HPDE6-E6E7 (cell line): Measurements from ENCODE around the gene GTF2E1.
"Not testable (repeated sequence)": the region's sequence is repeated elsewhere in the genome, so short reads cannot be mapped to it uniquely, and the experiment has no call there.

Source experiments
- DNase-seq: peaks from one replicate; pipeline ENCODE4 v3.0.0; 2011; ENCODE audit warnings: missing footprints; ENCODE audit errors: extremely low spot score

GTF2E1 gene

GRCh38 chr3:120753810-120754209, 11.3 kb downstream of the GTF2E1 start:
- no peak for DNase-seq

DNA sequence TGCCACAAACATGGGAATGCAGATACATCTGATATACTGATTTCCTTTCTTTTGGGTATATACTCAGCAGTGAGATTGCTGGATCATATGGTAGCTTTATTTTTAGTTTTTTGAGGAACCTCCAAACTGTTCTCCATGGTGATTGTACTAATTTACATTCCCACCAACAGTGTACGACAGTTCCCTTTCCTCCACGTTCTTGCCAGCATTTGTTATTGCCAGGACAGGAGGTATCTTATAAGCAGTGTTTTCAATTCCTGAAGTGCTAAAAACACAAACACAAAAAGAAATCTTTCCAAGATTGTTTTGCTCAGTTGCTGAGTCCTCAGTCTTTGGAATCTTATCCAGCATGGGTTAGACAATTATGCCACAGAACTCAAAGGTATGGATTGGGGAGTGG, 13.5 kb downstream of the GTF2E1 start:
- no peak for DNase-seq

DNA sequence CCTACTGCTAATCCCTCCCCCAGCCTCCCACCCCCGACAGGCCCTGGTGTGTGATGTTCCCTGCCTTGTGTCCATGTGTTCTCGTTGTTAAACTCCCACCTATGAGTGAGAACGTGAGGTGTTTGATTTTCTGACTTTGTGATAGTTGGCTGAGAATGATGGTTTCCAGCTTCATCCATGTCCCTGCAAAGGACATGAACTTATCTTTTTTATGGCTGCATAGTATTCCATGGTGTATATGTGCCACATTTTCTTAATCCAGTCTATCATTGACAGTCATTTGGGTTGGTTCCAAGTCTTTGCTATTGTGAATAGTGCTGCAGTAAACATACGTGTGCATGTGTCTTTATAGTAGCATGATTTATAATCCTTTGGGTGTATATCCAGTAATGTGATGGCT, 16.0 kb downstream of the GTF2E1 start:
- DNase-seq = not testable (repeated sequence)

DNA sequence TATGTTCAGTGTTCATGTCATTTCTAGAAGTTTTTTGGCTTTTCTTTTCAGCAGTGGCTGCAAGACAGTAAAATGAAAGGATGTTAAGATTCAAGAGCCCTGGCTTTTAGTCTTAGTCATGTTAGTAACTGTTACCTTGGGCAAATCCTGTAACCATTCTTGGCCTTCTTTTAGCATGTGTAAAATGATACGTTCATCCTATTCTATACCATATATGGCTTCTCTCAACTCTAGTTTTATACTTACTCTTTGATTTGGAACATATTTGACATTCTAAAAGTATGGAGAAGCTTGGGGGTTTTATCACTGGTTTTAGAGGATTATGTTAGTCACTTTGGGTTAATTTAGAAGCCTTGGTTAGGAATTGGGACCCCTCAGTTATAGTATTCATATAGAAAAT, 20.1 kb downstream of the GTF2E1 start:
- DNase-seq = no peak

DNA sequence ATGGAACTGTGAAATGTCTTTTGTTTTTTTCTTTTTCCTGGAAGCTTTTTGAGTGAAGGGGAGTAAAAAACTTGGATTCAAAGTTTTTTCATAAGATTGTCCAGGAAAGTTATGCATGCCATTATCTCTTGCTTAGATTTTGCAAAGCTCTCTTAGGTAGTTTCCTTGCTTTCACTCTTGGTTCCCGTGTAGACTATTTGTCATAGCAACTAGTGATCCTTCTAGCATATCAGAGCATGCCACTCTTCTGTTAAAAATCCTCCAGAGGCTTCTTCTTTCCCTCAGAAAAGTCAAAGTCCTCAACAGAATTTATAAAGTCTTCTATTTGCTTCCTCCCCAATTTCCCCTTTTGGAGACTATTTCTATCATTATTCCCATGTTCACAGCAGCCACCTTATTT, 21.1 kb downstream of the GTF2E1 start:
- no peak for DNase-seq

DNA sequence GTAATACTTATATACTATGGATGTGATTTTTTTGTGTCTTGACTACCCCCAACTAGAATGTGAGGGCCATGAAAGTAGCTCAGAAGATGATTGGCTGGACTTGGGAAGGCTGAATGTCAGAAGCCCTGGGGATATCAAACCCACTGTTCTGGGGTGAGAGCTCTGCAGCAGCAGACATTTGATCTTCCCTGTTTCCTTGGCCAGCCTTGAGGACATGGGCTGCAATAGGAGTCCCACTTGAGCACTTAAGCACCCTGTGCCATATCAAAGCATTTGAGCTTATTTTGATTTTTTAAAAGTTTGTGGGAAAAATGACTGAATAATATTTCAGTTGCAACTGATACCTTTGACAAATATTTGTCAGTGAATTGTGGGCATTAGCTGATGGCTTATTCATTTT, 21.7 kb downstream of the GTF2E1 start:
- no peak for DNase-seq

DNA sequence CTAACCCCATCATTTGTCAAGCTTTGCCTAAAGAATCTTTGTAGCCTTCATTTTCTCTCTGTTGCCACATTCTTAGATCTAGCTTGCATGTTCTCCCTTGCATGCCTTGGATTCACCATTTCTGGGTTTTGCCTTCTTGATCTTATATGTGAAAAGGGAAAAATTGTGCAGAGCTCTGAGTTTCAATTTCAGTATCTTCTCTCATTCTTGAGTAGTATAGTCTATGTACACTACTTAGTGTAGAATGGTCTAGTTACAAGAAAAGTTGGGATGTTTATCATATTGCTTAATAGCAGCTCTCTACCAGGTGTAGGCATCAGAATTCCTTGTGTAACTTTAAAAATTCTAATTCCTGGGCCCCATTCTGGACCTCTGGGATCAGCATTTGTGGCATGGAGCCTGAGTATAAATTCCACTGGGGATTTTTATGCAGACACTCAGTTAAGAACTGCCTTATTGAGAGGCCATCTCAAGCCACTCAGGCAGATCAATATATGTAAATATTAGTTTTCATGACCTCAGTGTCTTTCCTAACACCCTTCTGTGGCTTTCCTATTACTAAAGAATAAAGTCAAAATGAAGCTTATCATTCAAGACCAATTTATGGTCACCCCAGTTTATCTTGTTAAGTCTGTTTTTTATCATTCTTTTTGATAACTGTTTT, 23.4 kb downstream of the GTF2E1 start:
- no peak for DNase-seq

GRCh38 chr3:120766576-120766975, 24.0 kb downstream of the GTF2E1 start:
- DNase-seq = no peak

DNA sequence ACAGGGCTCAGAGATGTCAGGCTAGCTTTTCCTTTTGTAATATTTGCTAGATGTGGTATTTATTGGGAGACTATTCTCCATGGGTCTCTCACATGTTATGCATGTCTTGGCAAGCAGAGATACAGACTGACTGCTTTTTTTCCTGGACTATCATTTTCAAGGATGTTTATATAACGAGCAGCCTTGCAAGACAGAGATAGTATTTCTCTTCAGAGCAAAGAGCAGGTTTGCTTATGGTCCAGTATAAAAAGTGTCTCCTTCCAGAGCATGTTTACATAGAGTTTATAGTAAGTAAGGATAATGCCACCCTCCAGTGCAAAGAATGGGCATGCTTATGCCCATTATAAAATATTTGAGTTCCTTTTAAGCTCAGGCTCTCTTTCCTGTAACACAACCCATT, 24.6 kb downstream of the GTF2E1 start:
- peak; percentile 10 for DNase-seq

- no peak for DNase-seq
Measured at GRCh38 chr3:120769436-120769835, 26.9 kb downstream of the GTF2E1 start.

DNA sequence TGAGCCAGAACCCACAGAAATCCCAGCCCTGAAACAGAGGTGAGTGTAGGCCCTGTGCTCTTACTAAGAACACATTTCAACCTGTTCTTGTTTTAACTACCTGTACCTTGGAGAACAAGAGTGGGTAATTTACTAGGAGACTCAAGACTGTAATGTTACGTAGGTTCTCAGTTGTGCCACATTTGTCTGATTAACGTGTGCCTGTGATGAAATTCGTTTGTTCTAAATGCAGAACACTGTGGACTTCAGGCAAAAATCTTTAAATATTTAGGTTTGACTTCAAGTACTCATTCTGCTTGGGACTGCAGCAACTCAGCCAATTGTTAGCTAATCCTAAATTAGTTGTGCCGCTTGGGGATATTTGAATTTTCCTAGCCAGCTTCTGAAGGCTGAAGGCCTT, 28.3 kb downstream of the GTF2E1 start:
- DNase-seq = no peak

- DNase-seq = no peak
Measured at GRCh38 chr3:120772081-120772480, 29.5 kb downstream of the GTF2E1 start.

DNA sequence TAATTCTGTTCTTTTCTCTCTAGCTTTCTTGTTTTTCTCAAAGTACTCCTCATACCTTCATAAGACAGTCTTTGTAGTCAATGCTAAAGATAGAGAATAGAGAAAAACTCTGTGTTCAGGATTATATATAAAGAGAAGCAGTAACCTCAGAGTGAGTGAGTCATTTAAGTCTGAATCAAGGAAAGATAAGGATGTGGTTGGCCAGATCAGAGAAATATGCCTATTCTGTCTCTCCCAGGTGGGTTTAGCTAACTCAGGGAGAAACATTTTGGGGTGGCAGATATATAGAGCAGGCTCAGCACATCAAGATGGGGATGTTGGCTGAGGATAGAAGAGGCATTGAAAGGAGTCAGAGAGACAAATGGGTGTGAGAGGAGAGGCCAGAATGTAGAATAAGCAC, 31.4 kb downstream of the GTF2E1 start:
- DNase-seq = no peak

- DNase-seq = no peak
Measured at GRCh38 chr3:120775411-120775810, 32.9 kb downstream of the GTF2E1 start.

- no peak for DNase-seq
Measured at GRCh38 chr3:120778776-120779175, 36.2 kb downstream of the GTF2E1 start.

DNA sequence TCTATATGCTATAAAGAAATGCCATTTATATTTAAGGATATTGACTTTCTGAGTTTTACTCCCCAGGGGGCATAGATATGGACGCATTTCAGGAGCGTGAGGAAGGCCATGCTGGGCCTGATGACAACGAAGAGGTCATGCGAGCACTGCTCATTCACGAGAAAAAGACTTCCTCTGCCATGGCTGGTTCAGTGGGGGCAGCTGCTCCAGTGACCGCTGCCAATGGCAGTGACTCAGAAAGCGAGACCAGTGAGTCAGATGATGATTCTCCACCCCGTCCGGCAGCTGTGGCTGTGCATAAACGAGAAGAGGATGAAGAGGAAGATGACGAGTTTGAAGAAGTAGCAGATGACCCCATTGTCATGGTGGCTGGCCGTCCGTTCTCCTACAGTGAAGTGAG, 38.4 kb downstream of the GTF2E1 start:
- DNase-seq = peak; percentile 71

DNA sequence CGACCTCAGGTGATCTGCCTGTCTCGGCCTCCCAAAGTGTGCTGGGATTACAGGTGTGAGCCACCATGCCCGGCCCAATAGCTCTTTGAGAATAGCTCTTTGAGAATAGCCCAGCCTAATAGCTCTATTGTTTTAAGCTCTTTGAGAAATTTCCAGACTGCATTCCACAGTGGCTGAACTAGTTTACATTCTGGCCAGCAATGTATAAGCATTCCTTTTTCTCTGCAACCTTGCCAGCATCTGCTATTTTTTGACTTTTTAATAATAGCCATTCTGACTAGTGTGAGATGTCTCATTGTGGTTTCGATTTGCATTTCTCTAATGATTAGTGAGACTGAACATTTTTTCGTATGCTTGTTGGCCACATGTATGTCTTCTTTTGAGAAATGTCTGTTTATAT, 43.3 kb downstream of the GTF2E1 start:
- not testable (repeated sequence) for DNase-seq

DNA sequence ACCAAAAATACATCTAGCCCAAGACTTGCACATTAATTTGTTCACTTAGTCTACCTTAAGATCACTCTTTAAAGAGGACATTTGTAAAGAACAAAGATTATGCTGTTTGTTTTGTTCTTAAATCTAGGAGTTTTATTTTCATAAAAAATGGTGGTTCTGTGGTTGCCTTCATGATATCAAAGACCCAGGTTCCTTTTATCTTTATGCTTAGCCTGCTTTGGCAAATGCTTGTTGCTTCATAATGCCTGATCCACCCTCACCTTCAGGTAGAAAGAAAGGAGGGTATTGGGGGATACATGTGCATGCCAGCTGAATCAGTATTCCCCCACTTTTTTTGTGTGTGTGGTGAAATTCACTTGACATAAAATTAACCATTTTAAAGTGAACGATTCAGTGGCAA, 48.5 kb downstream of the GTF2E1 start:
- no peak for DNase-seq

DNA sequence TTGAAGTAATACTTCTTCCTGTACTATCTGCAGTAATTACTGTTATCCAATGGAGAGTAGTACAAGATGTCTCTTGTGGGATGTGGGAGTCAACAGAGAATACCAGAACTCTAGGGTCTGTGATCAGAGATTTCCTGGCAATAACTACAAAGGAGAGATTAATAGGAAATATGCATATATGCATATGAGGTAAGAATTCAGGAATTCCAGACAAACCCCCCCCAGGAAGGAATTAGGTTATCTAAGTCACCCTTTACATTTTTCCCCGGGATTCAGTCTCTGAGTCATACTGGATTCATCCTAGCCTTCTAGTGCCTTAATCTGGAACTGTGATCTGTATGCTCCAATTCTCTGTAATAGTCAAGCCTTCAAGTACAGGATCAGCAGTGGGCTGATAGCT, 49.4 kb downstream of the GTF2E1 start:
- DNase-seq = peak; percentile 7

DNA sequence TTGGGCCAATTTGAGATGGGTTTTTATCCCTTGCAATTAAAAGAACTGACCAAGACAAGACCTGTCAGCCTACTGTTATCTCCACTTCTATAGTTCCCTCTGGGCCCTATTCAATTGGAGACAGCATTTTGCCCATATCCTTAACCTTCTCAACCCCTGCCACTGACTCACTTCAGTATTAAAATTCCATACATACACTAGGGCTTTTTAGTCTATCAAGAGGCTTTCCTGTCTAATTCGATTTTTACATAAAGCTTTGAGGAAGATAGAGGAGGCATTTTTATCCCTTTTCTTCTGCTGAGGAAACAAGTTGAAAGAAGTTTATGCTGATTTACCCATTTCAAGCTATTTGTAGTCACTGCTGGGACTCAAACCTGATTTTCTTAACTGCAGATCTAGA, 51.1 kb downstream of the GTF2E1 start:
- no peak for DNase-seq

GRCh38 chr3:120795017-120795648, 52.6 kb downstream of the GTF2E1 start:
- DNase-seq = peak; percentile 47

- DNase-seq = no peak
Measured at GRCh38 chr3:120795959-120796358, 53.4 kb downstream of the GTF2E1 start.

DNA sequence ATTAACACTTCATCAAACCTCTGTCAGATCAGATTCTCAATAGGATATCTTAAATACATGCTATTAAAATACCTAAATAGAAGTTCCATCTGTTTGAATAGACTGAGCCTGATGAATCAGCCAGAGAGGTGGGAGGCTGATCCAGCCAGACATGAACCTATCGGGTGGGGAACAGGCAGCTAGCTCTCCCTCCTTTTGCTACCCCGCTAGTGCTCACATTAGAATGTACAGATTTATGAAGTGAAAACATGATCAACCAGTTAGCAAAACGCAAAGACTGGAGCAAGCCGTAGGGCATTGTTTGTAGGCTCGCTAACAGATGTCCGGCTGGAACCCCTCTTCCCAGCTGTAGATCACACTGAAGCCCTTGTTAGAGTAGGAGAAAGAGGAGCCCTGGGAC, 54.4 kb downstream of the GTF2E1 start:
- DNase-seq = no peak

DNA sequence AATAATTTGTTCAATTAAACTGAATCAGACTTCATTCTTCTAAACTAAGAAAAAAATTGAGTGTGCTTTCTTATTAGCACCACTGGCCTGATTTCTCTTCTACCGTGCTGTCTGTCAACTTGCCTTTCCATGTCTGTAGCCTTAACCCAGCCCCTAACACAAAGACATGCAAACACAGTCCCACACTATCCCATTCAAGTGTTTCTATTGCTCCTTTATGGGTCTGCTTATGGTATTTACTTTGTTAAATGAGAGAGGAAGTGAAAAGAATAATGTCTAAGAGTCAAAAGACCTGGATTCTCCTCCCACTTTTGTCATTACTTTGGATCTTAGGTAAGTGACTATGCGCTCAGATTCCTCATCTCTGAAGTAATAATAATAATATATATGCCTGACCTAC, 55.3 kb downstream of the GTF2E1 start:
- DNase-seq = no peak
